Activated gamma-delta T cell treated with anti-CD3 and anti-CD28 coated beads, Interleukin-2, amount 50 U/mL, for 16 hours (primary cell): ENCODE data around the gene MAIP1.
A peak's percentile ranks its signal among the peaks of the same experiment; 100 is the strongest.

Source experiments
- DNase-seq: peaks from one replicate; pipeline ENCODE4 v3.0.0-alpha.2; 2020; ENCODE audit warnings: low read depth

Gene MAIP1

GRCh38 chr2:199950396-199950795, 5.0 kb upstream of the MAIP1 start:
- DNase-seq = no peak

- no peak for DNase-seq
Observed at GRCh38 chr2:199951023-199951422, 4.4 kb upstream of the MAIP1 start.

GRCh38 chr2:199955007-199955338, 409 bp upstream of the MAIP1 start:
- peak; percentile 3 for DNase-seq

- DNase-seq = no peak
Observed at GRCh38 chr2:199956062-199956380, 639 bp downstream of the MAIP1 start.

GRCh38 chr2:199958014-199958413, 2.6 kb downstream of the MAIP1 start:
- DNase-seq = no peak

GRCh38 chr2:199962203-199962602, 6.8 kb downstream of the MAIP1 start:
- DNase-seq = no peak

GRCh38 chr2:199966405-199966804, 11.0 kb downstream of the MAIP1 start:
- no peak for DNase-seq

GRCh38 chr2:199966976-199967375, 11.6 kb downstream of the MAIP1 start:
- no peak for DNase-seq

- DNase-seq = no peak
Observed at GRCh38 chr2:199968126-199968525, 12.7 kb downstream of the MAIP1 start.

- no peak for DNase-seq
Observed at GRCh38 chr2:199972088-199972626, 16.8 kb downstream of the MAIP1 start.

GRCh38 chr2:199973703-199974102, 18.3 kb downstream of the MAIP1 start:
- no peak for DNase-seq

GRCh38 chr2:199975273-199975895, 20.0 kb downstream of the MAIP1 start:
- no peak for DNase-seq

- no peak for DNase-seq
Observed at GRCh38 chr2:199977984-199978415, 22.6 kb downstream of the MAIP1 start.

- DNase-seq = no peak
Observed at GRCh38 chr2:199979398-199979797, 24.0 kb downstream of the MAIP1 start.

GRCh38 chr2:199979832-199980628, 24.6 kb downstream of the MAIP1 start:
- peak; percentile 74 for DNase-seq

GRCh38 chr2:199982126-199982843, 26.9 kb downstream of the MAIP1 start:
- no peak for DNase-seq

GRCh38 chr2:199983534-199983933, 28.2 kb downstream of the MAIP1 start:
- no peak for DNase-seq

- DNase-seq = no peak
Observed at GRCh38 chr2:199984159-199984558, 28.8 kb downstream of the MAIP1 start.

GRCh38 chr2:199984755-199985154, 29.4 kb downstream of the MAIP1 start:
- DNase-seq = no peak

GRCh38 chr2:199985625-199986207, 30.3 kb downstream of the MAIP1 start:
- DNase-seq = peak; percentile 6

- no peak for DNase-seq
Observed at GRCh38 chr2:199987586-199987985, 32.2 kb downstream of the MAIP1 start.

- no peak for DNase-seq
Observed at GRCh38 chr2:199988151-199988550, 32.8 kb downstream of the MAIP1 start.

- no peak for DNase-seq
Observed at GRCh38 chr2:199989822-199990221, 34.4 kb downstream of the MAIP1 start.
